Measurements from ENCODE around the gene EOGT.

The EOGT gene

DNA sequence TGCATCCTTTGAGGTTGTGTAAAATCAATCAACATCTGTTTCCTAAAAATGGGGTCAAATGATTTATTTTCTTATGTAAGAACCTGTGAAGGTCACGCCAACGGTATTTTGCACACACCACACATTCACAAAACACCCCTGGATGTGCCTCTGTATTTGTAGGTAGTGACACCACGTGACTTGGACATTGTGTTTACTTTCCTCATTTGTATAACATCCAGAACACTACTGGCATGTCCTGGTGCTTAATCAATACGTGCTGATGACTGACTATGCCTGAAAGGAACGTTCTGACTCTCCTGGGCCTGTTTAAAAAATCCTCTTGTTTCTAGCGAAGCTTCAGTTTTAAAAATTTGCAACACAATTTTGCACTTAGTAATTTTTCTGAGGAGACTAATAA is 77.7 kb downstream of the EOGT start:
- DNase-seq (ENCODE audit: low spot score): no peak
- no peak for TF ChIP-seq CTCF (IDR thresholded peaks at IDR 0.05; ENCODE audit: extremely low read depth, missing control alignments)

- DNase-seq (ENCODE audit: low spot score): peak; percentile 25
- TF ChIP-seq CTCF (IDR thresholded peaks at IDR 0.05; ENCODE audit: extremely low read depth, missing control alignments): no peak
Measured at GRCh38 chr3:68931406-68932149, 81.9 kb downstream of the EOGT start.
